Stimulated activated CD4-positive, alpha-beta T cell treated with anti-CD3 and anti-CD28 coated beads, Interleukin-1b, Interleukin-23, amount 100 ng/mL, for 4 hours (primary cell): Measurements from ENCODE around the gene HS3ST5.
"Not testable (repeated sequence)": the region's sequence is repeated elsewhere in the genome, so short reads cannot be mapped to it uniquely, and the experiment has no call there.

Experiments used
- DNase-seq, 2 donors: peaks; one replicate each; pipeline ENCODE4 v3.0.0-alpha.2; 2020; ENCODE audit warnings: low read depth in 2 of 2

The HS3ST5 gene

DNA sequence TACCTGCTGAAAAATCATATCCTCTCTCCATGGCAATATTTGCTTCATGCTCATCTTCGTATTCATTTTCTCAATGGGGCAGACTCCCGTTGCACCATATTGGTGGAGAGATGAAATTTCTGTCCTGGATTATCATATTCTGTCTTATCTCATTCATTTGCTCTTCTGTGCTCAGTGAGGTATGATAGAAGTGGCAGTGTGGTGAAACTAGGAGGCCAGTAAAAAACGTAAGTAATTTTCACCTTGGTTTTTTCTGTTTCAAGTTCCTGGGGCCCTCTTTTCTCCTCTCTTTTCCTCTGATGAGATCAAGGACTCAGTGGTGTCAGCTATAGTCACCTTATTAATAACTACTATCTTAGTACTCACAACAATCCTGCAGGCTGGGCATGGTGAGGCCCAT is 189.4 kb downstream of the HS3ST5 start:
- no peak for DNase-seq

DNA sequence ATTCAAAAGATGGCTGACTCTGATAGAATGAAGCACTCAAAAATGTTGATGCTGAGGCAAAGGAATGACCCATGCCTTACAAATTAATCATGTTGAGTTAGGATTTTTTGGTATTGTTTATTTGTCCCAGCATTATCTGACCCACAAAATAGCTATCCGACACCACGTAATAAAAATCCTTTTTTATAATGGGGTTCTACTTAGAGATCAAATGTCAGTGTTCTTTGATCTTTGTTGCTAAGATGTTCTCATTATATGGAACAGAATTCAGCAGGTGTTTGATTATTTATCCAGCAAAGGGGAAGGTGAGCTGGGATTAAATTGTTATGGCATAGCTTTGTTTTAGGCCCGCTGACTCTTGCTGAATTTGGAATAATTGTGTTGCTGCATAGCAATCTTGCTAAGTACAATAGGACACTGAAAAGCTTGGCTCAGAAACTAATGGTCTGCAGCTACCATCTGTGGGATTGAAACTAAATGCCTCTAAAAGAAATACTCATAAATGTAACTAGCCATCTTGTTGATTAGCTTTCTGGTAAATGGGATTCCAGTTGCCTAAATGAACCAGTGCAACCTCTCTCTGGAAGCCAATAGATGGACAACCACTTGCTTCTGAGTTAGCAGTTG is 191.6 kb downstream of the HS3ST5 start:
- no peak for DNase-seq

DNA sequence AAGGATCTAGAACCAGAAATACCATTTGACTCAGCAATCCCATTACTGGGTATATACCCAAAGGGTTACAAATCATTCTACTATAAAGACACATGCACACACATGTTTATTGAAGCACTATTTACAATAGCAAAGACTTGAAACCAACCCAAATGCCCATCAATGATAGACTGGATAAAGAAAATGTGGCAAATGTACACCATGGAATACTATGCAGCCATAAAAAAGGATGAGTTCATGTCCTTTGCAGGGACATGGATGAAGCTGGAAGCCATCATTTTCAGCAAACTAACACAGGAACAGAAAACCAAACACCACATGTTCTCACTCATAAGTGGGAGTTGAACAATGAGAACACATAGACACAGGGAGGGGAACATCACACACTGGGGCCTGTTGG is 193.6 kb downstream of the HS3ST5 start:
- not testable (repeated sequence) for DNase-seq

DNA sequence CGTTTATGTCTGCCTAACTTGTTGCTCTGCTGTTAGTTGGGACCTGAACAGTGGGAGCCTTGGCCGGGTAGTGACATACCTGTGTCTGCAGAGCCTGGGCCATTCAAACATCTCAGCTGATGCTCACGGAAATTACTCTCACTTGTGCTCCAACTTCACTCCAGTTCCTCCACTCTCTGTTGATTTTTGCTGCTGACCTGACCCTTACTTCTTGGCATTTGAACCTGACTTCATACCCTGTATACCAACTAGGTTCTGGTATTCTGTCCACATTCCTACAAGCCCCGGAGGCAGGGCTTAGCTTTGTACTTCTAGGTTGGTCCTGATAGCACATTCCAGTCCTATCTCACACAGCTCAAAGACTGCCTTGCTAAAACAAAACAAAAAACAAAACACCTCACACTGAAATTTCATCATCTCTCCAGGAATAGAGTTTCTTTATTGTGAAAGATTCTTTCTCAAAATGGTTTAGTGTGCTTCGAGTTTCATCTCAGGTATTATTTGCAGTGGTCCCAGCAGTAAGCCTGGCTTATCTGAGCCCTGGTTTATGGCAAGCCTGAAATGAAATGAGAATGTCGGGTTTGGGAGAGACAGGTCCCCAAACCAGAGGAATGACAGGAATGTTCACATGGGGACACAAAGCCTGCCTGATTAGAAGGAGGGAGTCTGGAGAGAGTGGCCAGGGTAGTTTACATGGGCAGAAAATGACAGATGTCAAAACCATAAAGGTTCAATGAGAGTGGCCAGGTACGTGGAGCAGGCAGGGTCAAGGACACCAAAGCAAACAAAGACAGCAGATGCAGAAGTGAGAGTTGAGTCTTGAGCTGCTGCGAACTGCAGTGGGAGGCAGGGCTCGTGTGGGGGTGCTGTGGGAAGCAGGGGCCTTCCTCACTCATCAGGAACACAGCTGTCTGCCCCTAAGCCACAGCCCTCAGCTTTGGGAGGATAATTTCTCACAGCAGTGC is 197.7 kb downstream of the HS3ST5 start:
- DNase-seq: no peak

- no peak for DNase-seq
Observed at GRCh38 chr6:114142258-114142657, 200.6 kb downstream of the HS3ST5 start.

DNA sequence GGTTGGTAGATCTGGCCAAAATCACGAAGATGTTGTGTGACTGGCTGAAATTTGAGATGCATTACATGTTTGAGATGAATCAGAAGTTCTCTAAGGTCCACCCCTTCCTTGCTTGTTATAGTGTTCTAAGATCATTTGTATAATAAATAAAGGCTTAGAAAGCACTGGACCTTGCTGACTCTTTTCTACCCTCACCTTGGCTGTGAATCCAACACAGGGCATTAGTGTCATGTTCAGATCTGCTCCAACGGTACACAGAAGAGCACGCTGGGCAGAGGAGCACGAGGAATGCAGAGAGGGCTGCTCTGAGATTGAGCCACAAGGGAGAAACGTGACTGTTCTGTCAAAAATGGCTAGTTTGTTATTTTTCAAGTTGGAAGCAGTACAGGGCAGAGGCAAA is 202.4 kb downstream of the HS3ST5 start:
- no peak for DNase-seq

GRCh38 chr6:114138577-114139248 is 204.1 kb downstream of the HS3ST5 start:
- DNase-seq: no peak

DNA sequence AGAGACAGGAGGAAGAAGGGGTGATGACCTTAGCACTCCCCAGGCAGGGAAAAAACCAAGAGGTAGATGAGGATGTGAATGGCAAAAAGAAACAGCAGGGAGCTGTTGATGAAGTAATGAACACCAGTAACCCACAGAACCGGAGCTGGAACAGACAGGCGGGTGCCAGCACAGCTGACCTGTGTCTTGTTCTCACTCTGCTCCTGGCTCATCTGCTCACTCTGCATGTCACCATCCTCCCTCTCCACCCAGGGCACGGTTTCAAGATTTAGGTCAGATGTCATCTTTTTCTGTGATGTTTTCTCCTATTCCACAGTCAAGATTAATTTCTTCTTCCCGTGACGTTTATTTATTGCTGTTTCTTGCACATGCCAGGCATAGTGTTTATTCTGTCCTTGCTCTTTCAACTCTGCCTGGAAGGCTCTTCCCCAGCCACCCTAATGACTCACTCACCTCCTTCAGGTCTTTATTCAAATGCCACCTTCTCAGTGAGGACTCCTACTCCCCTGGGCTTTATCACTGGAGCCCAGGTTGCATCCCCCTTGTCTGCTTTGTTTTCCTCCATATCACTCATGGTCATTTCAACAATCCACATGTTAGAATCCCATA is 207.4 kb downstream of the HS3ST5 start:
- no peak for DNase-seq

- DNase-seq: no peak
Observed at GRCh38 chr6:114133816-114134215, 209.0 kb downstream of the HS3ST5 start.

GRCh38 chr6:114131945-114132344 is 210.9 kb downstream of the HS3ST5 start:
- DNase-seq: no peak

GRCh38 chr6:114125576-114125975 is 217.2 kb downstream of the HS3ST5 start:
- no peak for DNase-seq

DNA sequence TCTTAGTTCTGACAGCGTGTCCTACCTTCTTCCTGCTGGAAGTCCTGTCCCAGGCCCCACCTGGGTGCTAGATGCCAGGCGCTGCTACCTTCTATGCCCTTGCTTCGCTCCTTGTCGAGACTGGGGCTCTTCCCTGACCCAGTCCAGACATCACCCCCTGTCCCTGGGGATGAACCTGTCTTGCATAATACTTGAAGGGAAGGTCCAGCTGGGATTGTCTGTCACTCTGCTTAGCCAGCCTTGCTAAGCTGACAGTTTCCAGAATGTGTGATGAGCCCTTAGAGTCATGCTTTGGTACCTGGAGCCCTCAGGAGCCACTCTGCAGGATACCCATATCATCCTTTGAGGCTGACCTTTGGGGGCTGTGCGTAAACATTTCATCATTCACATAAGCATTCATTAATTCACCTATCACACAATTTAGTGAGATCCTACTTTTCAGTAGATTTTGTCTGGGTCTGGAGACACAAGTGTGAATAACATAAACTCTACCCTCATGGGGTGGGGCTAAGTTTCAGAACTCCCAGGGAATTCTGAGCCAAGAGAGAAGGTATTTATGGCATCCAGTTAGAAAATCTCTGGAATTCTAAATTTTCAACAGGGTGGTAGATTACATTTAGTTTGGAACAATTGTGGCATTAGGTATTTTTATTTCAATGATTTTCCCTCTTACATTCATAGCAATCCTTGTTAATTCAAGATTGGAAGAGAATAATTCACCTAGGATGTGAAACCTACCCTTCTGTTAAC is 220.7 kb downstream of the HS3ST5 start:
- DNase-seq: no peak

DNA sequence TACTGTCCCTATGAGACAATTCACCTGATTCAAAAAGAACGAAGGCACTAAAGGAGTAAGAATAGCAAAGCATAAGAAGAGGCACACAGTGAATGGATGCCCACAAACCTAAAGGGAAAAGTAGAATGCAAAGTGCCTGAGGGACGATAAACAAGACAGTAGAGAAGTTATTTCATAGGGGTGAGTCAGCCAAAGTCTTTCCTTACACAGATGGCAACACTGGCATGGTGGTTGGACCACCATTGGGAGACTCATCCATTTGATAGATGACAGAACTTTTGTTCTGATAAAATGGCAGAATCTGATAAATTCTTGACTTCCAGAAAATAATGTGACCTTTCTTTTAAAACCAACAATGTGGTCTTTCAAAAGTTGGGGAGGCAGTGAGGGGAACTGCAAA is 223.8 kb downstream of the HS3ST5 start:
- DNase-seq: no peak

DNA sequence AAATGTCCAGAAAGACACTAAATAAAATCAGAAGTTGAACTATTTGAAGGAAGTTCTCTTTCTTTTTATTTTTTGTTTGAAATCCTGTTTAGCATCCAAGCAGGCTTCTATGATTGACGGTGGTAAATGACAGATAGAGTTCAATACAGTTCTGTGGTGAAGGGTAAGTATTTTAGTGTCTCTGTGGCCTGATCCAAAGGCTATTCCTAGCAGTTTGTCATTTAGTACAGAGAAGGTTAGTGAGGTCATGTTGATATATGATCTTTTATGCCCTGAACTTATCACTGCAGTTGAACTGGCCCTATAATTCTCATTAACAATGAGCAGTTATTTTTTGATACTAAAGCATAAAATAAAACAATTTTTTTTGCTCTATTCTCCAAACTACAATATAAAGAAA is 227.2 kb downstream of the HS3ST5 start:
- DNase-seq: no peak

- peak; percentile 1 to 3 for DNase-seq
Observed at GRCh38 chr6:114108119-114109002, 234.5 kb downstream of the HS3ST5 start.

DNA sequence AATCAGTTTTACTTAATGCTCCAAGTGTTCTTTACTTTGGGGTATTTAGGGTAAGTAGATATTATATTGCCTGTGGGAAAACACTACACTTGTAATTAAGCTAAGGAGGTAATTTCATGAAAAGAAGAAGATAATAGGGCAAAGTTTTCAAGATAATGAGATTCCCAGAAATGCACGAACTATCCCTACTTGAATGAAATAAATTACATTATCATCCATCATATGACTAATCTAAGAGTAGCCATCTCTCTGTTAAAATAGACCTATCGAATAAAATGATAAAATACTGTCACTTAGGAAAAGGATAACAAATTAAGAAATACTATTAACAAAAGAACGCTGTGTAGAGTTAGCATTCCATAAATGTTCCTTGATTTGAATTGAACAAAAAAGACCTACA is 236.8 kb downstream of the HS3ST5 start:
- no peak for DNase-seq

- no peak for DNase-seq
Observed at GRCh38 chr6:114101255-114101654, 241.6 kb downstream of the HS3ST5 start.

DNA sequence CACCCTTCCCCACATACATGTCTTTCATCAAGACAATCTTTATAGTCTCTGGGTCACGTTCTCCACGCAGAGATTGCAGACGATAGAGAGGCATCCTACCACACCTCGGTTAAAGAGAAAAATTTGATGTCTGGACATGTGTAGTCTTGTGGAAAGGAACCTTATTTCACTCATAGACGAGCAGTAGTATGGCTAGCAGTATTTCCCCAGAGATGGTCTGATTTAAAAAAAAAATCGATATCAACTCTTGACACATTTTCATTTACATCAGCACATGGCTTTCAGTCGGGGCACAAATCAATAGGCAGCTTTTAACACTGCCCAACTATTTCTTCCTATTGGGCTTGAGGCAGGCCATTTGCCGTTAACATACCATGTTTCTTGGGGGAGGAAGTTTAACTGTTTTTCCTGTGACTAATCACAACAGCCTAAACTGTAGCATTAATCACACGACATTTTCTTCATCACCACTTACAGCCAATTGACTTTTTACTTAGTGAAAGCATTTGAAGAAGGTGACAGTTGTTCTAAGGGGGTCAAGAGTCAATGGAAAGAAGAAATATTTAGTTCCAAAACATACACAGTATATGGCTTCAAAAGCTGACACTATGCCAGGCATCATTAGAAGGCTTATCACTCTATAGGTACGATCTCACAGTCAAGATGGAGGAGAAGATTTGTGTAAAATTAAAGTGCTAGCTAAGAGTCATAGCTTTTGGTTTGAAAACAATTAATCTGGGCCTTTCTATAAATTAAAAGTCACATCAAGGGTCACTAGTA is 242.4 kb downstream of the HS3ST5 start:
- no peak for DNase-seq

DNA sequence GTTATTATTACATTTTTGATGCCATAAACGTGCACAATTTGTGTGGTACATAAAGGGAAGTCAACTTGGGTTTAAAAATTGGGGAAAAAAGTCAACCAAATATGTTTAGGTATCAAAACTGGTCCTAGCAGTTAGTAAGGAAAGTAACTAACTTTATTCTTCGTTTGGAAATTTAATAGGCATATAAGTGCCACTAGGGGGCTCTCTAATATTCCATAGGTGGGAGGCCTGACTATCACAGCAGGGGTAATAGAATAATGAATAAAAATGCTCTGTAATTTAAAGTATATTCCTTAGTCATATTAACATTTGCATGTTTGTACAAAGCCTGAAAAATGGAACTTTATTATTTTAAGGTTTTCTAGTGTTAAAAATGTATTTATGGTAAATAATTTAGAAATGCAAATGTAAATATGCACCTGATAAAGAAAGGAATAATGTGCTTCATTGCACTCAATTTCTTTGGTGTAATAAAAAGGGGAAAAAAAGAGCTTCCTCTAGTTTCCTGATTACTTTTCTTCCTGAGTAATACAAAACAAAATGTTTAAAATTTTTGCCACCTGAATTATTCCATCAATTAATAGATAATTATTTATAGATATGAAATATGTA is 246.2 kb downstream of the HS3ST5 start:
- DNase-seq: no peak
